Measurements from ENCODE around the gene MEIS3. TPM values are rescaled to one million over a fixed set of nuclear protein-coding genes. Genes with fewer than 3 reads are reported as not detected.

Gene MEIS3
- total and polyA plus RNA-seq, 2 donors (not counting 1 experiment from before 2014, with no cell fraction given): 30.5 to 57.8 TPM

GRCh38 chr19:47423203-47423882 is 4.0 kb upstream of the MEIS3 start:
- H3K4me1 ChIP-seq (ENCODE audit: control insufficient read depth, extremely low read depth, insufficient read depth, low read length): peaks cover 7% of the 10 kb centered on the region
- H3K4me2 ChIP-seq (ENCODE audit: extremely low read depth, insufficient read depth, low read length): no peak overlapping the region
- DNase-seq (ENCODE audit: low read depth in 2 of 2): no peak
- H3K4me3 ChIP-seq (replicated peaks in 1 of 4; ENCODE audit: control extremely low read depth in 1 of 4, insufficient read depth in 1 of 4, low read depth in 3 of 4, low read length in 4 of 4): no peak overlapping the region
- H3K27ac ChIP-seq (ENCODE audit: insufficient read depth, low read length): no peak overlapping the region
- H3K9me3 ChIP-seq (ENCODE audit: control insufficient read depth, insufficient read depth, low read depth, low read length): no peaks in the 10 kb centered on the region
- H3K36me3 ChIP-seq (ENCODE audit: control insufficient read depth, insufficient read depth, low read length): no peaks in the 10 kb centered on the region
- no peaks in the 10 kb centered on the region for H3K79me2 ChIP-seq (ENCODE audit: control insufficient read depth, insufficient read depth, low read length)
- no peaks in the 10 kb centered on the region for H4K20me1 ChIP-seq (ENCODE audit: control insufficient read depth, extremely low read depth, insufficient read depth, low read length)
- peaks cover 44% of the 10 kb centered on the region for H3K27me3 ChIP-seq (ENCODE audit: control insufficient read depth, insufficient read depth, low read length)
- peak; percentile 75 for TF ChIP-seq EZH2 (IDR thresholded peaks at IDR 0.05; ENCODE audit: low read length, missing control alignments)
- TF ChIP-seq, protein P1, sequence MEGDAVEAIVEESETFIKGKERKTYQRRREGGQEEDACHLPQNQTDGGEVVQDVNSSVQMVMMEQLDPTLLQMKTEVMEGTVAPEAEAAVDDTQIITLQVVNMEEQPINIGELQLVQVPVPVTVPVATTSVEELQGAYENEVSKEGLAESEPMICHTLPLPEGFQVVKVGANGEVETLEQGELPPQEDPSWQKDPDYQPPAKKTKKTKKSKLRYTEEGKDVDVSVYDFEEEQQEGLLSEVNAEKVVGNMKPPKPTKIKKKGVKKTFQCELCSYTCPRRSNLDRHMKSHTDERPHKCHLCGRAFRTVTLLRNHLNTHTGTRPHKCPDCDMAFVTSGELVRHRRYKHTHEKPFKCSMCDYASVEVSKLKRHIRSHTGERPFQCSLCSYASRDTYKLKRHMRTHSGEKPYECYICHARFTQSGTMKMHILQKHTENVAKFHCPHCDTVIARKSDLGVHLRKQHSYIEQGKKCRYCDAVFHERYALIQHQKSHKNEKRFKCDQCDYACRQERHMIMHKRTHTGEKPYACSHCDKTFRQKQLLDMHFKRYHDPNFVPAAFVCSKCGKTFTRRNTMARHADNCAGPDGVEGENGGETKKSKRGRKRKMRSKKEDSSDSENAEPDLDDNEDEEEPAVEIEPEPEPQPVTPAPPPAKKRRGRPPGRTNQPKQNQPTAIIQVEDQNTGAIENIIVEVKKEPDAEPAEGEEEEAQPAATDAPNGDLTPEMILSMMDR (conservative IDR thresholded peaks at IDR 0.05 in 1 of 2, IDR thresholded peaks at IDR 0.05 in 1 of 2; ENCODE audit: low read depth in 1 of 2, low read length in 2 of 2): no peak
- H2AFZ ChIP-seq (ENCODE audit: low read length): no peak overlapping the region
- H3K9ac ChIP-seq (ENCODE audit: insufficient read depth, low read length): no peak overlapping the region

- DNase-seq (ENCODE audit: low read depth in 2 of 2): no peak
- Histone ChIP-seq H3K9ac (ENCODE audit: insufficient read depth, low read length) (no peak overlapping the region), H3K27ac (ENCODE audit: insufficient read depth, low read length) (no peak overlapping the region), H3K79me2 (ENCODE audit: control insufficient read depth, insufficient read depth, low read length) (no peaks in the 10 kb centered on the region), H2AFZ (ENCODE audit: low read length) (no peak overlapping the region), H3K4me2 (ENCODE audit: extremely low read depth, insufficient read depth, low read length) (no peak overlapping the region), H3K4me3 (replicated peaks in 1 of 4; ENCODE audit: control extremely low read depth in 1 of 4, insufficient read depth in 1 of 4, low read depth in 3 of 4, low read length in 4 of 4) (no peak overlapping the region), H3K4me1 (ENCODE audit: control insufficient read depth, extremely low read depth, insufficient read depth, low read length) (peaks cover 8% of the 10 kb centered on the region), H4K20me1 (ENCODE audit: control insufficient read depth, extremely low read depth, insufficient read depth, low read length) (no peaks in the 10 kb centered on the region), H3K36me3 (ENCODE audit: control insufficient read depth, insufficient read depth, low read length) (no peaks in the 10 kb centered on the region), H3K27me3 (ENCODE audit: control insufficient read depth, insufficient read depth, low read length) (peaks cover 50% of the 10 kb centered on the region), H3K9me3 (ENCODE audit: control insufficient read depth, insufficient read depth, low read depth, low read length) (no peaks in the 10 kb centered on the region)
- TF ChIP-seq, protein P1 (conservative IDR thresholded peaks at IDR 0.05 in 1 of 2, IDR thresholded peaks at IDR 0.05 in 1 of 2; ENCODE audit: low read depth in 1 of 2, low read length in 2 of 2): no peak
- peak; percentile 58 for TF ChIP-seq EZH2 (IDR thresholded peaks at IDR 0.05; ENCODE audit: low read length, missing control alignments)
Measured at GRCh38 chr19:47422417-47423163, 3.3 kb upstream of the MEIS3 start.

DNA sequence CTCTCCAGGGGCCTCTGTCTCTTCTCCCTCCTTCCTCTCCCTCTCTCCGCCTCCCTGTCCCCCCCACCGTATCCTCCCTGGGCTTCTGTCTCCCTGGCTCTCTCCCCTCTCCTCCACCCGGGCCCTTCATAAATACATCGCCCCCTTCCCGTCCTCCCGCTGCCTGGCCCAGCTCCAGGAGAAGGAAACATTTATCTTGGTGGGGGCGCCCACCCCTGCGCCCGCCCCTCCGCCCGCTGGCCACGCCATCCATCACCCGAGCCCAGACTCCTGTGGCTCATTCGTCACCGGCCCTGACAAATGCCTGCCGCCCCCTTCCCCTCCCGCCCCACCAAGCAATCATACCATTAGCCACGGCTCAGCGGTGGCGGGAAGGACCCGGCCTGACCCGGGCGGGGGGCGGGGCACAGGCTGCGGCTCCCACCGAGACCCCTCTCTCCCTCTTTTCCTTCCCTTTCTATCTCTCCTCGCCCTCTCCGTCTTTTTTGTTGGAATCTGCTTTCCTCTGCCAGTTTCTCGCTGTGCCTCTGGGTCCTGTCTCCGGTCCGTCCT is 2.6 kb upstream of the MEIS3 start:
- H3K27me3 ChIP-seq (ENCODE audit: control insufficient read depth, insufficient read depth, low read length): peaks cover 50% of the 10 kb centered on the region
- H4K20me1 ChIP-seq (ENCODE audit: control insufficient read depth, extremely low read depth, insufficient read depth, low read length): no peaks in the 10 kb centered on the region
- TF ChIP-seq, protein P1 (conservative IDR thresholded peaks at IDR 0.05 in 1 of 2, IDR thresholded peaks at IDR 0.05 in 1 of 2; ENCODE audit: low read depth in 1 of 2, low read length in 2 of 2): no peak
- no peak for TF ChIP-seq EZH2 (IDR thresholded peaks at IDR 0.05; ENCODE audit: low read length, missing control alignments)
- no peaks in the 10 kb centered on the region for H3K36me3 ChIP-seq (ENCODE audit: control insufficient read depth, insufficient read depth, low read length)
- no peak overlapping the region for H3K4me3 ChIP-seq (replicated peaks in 1 of 4; ENCODE audit: control extremely low read depth in 1 of 4, insufficient read depth in 1 of 4, low read depth in 3 of 4, low read length in 4 of 4)
- no peak overlapping the region for H3K27ac ChIP-seq (ENCODE audit: insufficient read depth, low read length)
- H3K79me2 ChIP-seq (ENCODE audit: control insufficient read depth, insufficient read depth, low read length): no peaks in the 10 kb centered on the region
- no peak overlapping the region for H2AFZ ChIP-seq (ENCODE audit: low read length)
- H3K4me1 ChIP-seq (ENCODE audit: control insufficient read depth, extremely low read depth, insufficient read depth, low read length): peaks cover 5% of the 10 kb centered on the region
- no peaks in the 10 kb centered on the region for H3K9me3 ChIP-seq (ENCODE audit: control insufficient read depth, insufficient read depth, low read depth, low read length)
- no peak overlapping the region for H3K4me2 ChIP-seq (ENCODE audit: extremely low read depth, insufficient read depth, low read length)
- H3K9ac ChIP-seq (ENCODE audit: insufficient read depth, low read length): no peak overlapping the region
- DNase-seq (ENCODE audit: low read depth in 2 of 2): peak in 1 of 2 donors; percentile 49
